SK-N-SH (cell line): ENCODE results near the gene REX1BD. TPM values are rescaled to one million over a fixed set of nuclear protein-coding genes. Genes with fewer than 3 reads are reported as not detected.

ENCODE experiments used
- CTCF ChIA-PET: fragments of 300-600, 350-600 bp; formaldehyde crosslinking; extraction: SDS; loops from one replicate; lab custom pipeline; 2021; lab: Yijun Ruan, JAX
- POLR2A ChIA-PET: fragments of 350-600 bp; sonication (Branson Sonifier 250); formaldehyde crosslinking; extraction: SDS; loops from one replicate; lab custom pipeline; 2020; ENCODE audit warnings: antibody characterized with exemption, inconsistent platforms; lab: Yijun Ruan, JAX
- DNase-seq: peaks from one replicate; pipeline ENCODE4 v3.0.0; 2012
- H2AFZ ChIP-seq: fragments of 200-600 bp; sonication (generic); 2 replicates; pipeline ENCODE4 v1.8.1; 2016; ENCODE audit warnings: antibody characterized with exemption, mild to moderate bottlenecking, low read depth
- H3F3A ChIP-seq: fragments of 200-600 bp; sonication (generic); replicated peaks from 2 replicates; pipeline ENCODE3; 2016; ENCODE audit warnings: antibody characterized with exemption, mild to moderate bottlenecking; ENCODE audit not compliant: insufficient read depth
- H3K27ac ChIP-seq, 2 experiments: fragments of 200-500 bp in 1 of 2; fragments of 200-600 bp in 1 of 2; sonication (Bioruptor generic) in 1 of 2; sonication (generic), shearing (Covaris generic) in 1 of 2; 2 replicates each; pipeline versions ENCODE4 v1.5.1 to v1.6.1; 2014 to 2016; ENCODE audit warnings: low read depth in 2 of 2, inconsistent platforms in 1 of 2, low read length in 1 of 2, mild to moderate bottlenecking in 1 of 2, mixed read lengths in 1 of 2
- H3K27me3 ChIP-seq: fragments of 200-600 bp; sonication (generic), shearing (Covaris generic); 2 replicates; pipeline ENCODE4 v1.6.1; 2016; ENCODE audit warnings: mixed run types; ENCODE audit not compliant: insufficient read depth
- H3K36me3 ChIP-seq, 2 experiments: fragments of 200-500 bp in 1 of 2; fragments of 200-600 bp in 1 of 2; sonication (Bioruptor generic) in 1 of 2; sonication (generic) in 1 of 2; replicated peaks in 1 of 2; 2 replicates each; pipeline versions ENCODE3 to v1.5.1; 2014 to 2016; ENCODE audit warnings: low read length in 1 of 2, mild to moderate bottlenecking in 1 of 2; ENCODE audit not compliant: insufficient read depth in 2 of 2, control insufficient read depth in 1 of 2
- H3K4me1 ChIP-seq, 2 experiments: fragments of 200-500 bp in 1 of 2; fragments of 200-600 bp in 1 of 2; sonication (Bioruptor generic) in 1 of 2; sonication (generic), shearing (Covaris generic) in 1 of 2; 2 replicates each; pipeline versions ENCODE4 v1.5.1 to v1.6.1; 2014 to 2016; ENCODE audit warnings: low read depth in 1 of 2, low read length in 1 of 2, mixed run types in 1 of 2; ENCODE audit not compliant: insufficient read depth in 2 of 2, control insufficient read depth in 1 of 2
- H3K4me2 ChIP-seq: fragments of 200-600 bp; sonication (generic), shearing (Covaris generic); 2 replicates; pipeline ENCODE4 v1.6.1; 2017; ENCODE audit warnings: mixed run types
- H3K4me3 ChIP-seq, 2 experiments: fragments of 200-500 bp in 1 of 2; fragments of 200-600 bp in 1 of 2; sonication (Bioruptor generic) in 1 of 2; sonication (generic), shearing (Covaris generic) in 1 of 2; 2 replicates each; pipeline versions ENCODE4 v1.5.1 to v1.8.1; 2014 to 2016; ENCODE audit warnings: low read depth in 2 of 2, inconsistent platforms in 1 of 2, low read length in 1 of 2, mild to moderate bottlenecking in 1 of 2, mixed read lengths in 1 of 2, moderate library complexity in 1 of 2
- H3K79me2 ChIP-seq: fragments of 200-600 bp; sonication (generic); 2 replicates; pipeline ENCODE4 v1.8.1; 2017; ENCODE audit warnings: mild to moderate bottlenecking; ENCODE audit not compliant: insufficient read depth
- H3K9ac ChIP-seq: fragments of 200-600 bp; sonication (generic); 2 replicates; pipeline ENCODE4 v1.6.1; 2017; ENCODE audit warnings: mixed run types
- H3K9me2 ChIP-seq: fragments of 200-600 bp; sonication (generic); 2 replicates; pipeline ENCODE4 v1.6.1; 2017; ENCODE audit warnings: mixed run types
- H3K9me3 ChIP-seq: fragments of 200-600 bp; sonication (generic); 2 replicates; pipeline ENCODE4 v1.6.1; 2017; ENCODE audit warnings: mixed run types, mild to moderate bottlenecking, moderate library complexity
- H4K20me1 ChIP-seq: fragments of 200-600 bp; sonication (generic); 2 replicates; pipeline ENCODE4 v1.6.1; 2017; ENCODE audit warnings: mild to moderate bottlenecking, mixed run types; ENCODE audit not compliant: insufficient read depth
- ELF1 ChIP-seq: IDR thresholded peaks from 2 replicates; pipeline ENCODE4 v1.4.0; 2012
- EP300 ChIP-seq, 2 experiments: IDR thresholded peaks; 2 replicates each; pipeline versions ENCODE4 v1.4.0 to v1.6.1; 2012; ENCODE audit warnings: borderline replicate concordance in 1 of 2, low read depth in 1 of 2, low read length in 1 of 2
- FOSL2 ChIP-seq: IDR thresholded peaks from 2 replicates; pipeline ENCODE4 v1.4.0; 2012; ENCODE audit warnings: low read depth, mild to moderate bottlenecking, moderate library complexity, borderline replicate concordance
- GABPA ChIP-seq: IDR thresholded peaks from 2 replicates; pipeline ENCODE4 v1.4.0; 2012; ENCODE audit warnings: low read depth, mild to moderate bottlenecking
- MEF2A ChIP-seq: IDR thresholded peaks from 2 replicates; pipeline ENCODE4 v1.4.0; 2012; ENCODE audit warnings: low read depth, borderline replicate concordance
- MXI1 ChIP-seq: IDR thresholded peaks from 2 replicates; pipeline ENCODE4 v1.6.1; 2012; ENCODE audit warnings: mild to moderate bottlenecking, low read depth, low read length, improper control_type of control experiment
- NFIC ChIP-seq: IDR thresholded peaks from 2 replicates; pipeline ENCODE4 v1.4.0; 2012; ENCODE audit warnings: borderline replicate concordance
- RAD21 ChIP-seq: IDR thresholded peaks from 2 replicates; pipeline ENCODE4 v1.6.1; 2012; ENCODE audit warnings: mild to moderate bottlenecking, low read length
- RCOR1 ChIP-seq: fragments of 150-350 bp; IDR thresholded peaks from 2 replicates; pipeline ENCODE4 v1.6.1; 2017; ENCODE audit warnings: antibody characterized with exemption, low read length
- SMC3 ChIP-seq: IDR thresholded peaks from 2 replicates; pipeline ENCODE4 v1.6.1; 2012; ENCODE audit warnings: low read depth, low read length, improper control_type of control experiment
- TAF1 ChIP-seq: IDR thresholded peaks from 2 replicates; pipeline ENCODE4 v1.6.1; 2012; ENCODE audit warnings: low read depth, mild to moderate bottlenecking, low read length, moderate library complexity, borderline replicate concordance
- TEAD4 ChIP-seq: IDR thresholded peaks from 2 replicates; pipeline ENCODE4 v1.4.0; 2012; ENCODE audit warnings: mild to moderate bottlenecking, borderline replicate concordance; ENCODE audit not compliant: insufficient read depth
- WGBS: methylation state at CpG from one replicate; pipeline ENCODE4 v1.1.6; 2017; ENCODE audit warnings: low lambda C conversion rate; 5-methylcytosine and 5-hydroxymethylcytosine counted together
- polyA plus RNA-seq, 3 experiments: library from polyadenylated mRNA; depleted of rRNA; stranded (reverse); fragments of >200 nt; gene quantifications; 2 replicates each; pipeline ENCODE4 v1.2.3, GENCODE V29; 2012
- TF ChIP-seq, protein P1 (sequence below): fragments of 200-600 bp; sonication (generic); IDR thresholded peaks from 2 replicates; pipeline ENCODE4 v1.6.1; 2017; ENCODE audit warnings: antibody characterized with exemption, mild to moderate bottlenecking, moderate library complexity
- TF ChIP-seq, protein P2 (sequence below): fragments of 150-350 bp; IDR thresholded peaks from 2 replicates; pipeline ENCODE4 v1.6.1; 2016; ENCODE audit warnings: mild to moderate bottlenecking, low read depth, low read length
- TF ChIP-seq, protein P3 (sequence below): IDR thresholded peaks from 2 replicates; pipeline ENCODE4 v1.6.1; 2012; ENCODE audit warnings: mild to moderate bottlenecking, low read depth, low read length, moderate library complexity
- TF ChIP-seq, protein P4 (sequence below): IDR thresholded peaks from 2 replicates; pipeline ENCODE4; 2012
- TF ChIP-seq, protein P5 (sequence below): IDR thresholded peaks from 2 replicates; pipeline ENCODE4 v1.4.0; 2012; ENCODE audit warnings: low read depth, borderline replicate concordance

REX1BD gene
- polyA plus RNA-seq, 1 of the 3 experiments (the other 2 are of a cell fraction): 159 TPM

DNA sequence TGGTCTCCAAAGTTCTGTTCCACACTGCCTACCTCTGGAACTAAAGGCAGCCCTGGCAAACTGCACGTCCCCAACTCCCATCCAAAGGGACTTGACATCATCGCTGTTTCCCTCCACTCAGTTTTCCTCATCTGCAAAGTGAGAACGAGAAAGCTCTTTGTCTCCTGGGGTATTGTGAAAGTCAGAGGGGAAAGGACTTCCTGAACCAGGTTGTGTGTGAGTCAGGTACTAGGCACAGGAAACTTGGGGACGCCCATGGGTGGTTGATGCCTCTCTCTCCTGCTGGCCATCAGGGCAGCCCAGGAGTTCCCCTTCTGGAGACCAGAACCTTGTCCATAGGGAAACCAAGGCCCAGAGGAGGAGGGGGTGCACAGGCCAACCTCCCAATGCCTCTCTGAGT, 13.3 kb downstream of the REX1BD start:
- Histone ChIP-seq H3K79me2 (no peaks in the 10 kb centered on the region), H3K27me3 (peaks cover 16% of the 10 kb centered on the region), H3K4me3 (no peak overlapping the region), H3K36me3 (no peaks in the 10 kb centered on the region), H3K27ac (no peak overlapping the region), H4K20me1 (no peaks in the 10 kb centered on the region), H3K4me1 (peaks cover 0 to 10% of the 10 kb centered on the region in 2 experiments; a peak in 2 of 4 replicates), H3K9me2 (no peaks in the 10 kb centered on the region), H3K4me2 (no peak overlapping the region), H3K9ac (no peak overlapping the region), H2AFZ (no peak overlapping the region), H3F3A (peaks cover 15% of the 10 kb centered on the region)
- POLR2A ChIA-PET: no interaction called here
- WGBS: 98% methylated on average over 4 of the region's 4 CpGs
- CTCF ChIA-PET: interaction anchor here (1.7 to 2.2 kb wide), 2 partner anchors 11 to 246 kb away, joined by 5 to 9 read pairs; partner anchors contain the start of gene TMEM59L
- peak; percentile 12 for DNase-seq
- TF ChIP-seq SMC3: no peak
- no peak for TF ChIP-seq GABPA
- TF ChIP-seq, protein P1, sequence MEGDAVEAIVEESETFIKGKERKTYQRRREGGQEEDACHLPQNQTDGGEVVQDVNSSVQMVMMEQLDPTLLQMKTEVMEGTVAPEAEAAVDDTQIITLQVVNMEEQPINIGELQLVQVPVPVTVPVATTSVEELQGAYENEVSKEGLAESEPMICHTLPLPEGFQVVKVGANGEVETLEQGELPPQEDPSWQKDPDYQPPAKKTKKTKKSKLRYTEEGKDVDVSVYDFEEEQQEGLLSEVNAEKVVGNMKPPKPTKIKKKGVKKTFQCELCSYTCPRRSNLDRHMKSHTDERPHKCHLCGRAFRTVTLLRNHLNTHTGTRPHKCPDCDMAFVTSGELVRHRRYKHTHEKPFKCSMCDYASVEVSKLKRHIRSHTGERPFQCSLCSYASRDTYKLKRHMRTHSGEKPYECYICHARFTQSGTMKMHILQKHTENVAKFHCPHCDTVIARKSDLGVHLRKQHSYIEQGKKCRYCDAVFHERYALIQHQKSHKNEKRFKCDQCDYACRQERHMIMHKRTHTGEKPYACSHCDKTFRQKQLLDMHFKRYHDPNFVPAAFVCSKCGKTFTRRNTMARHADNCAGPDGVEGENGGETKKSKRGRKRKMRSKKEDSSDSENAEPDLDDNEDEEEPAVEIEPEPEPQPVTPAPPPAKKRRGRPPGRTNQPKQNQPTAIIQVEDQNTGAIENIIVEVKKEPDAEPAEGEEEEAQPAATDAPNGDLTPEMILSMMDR: no peak
- TF ChIP-seq MEF2A: no peak
- TF ChIP-seq FOSL2: no peak
- TF ChIP-seq, protein P2, sequence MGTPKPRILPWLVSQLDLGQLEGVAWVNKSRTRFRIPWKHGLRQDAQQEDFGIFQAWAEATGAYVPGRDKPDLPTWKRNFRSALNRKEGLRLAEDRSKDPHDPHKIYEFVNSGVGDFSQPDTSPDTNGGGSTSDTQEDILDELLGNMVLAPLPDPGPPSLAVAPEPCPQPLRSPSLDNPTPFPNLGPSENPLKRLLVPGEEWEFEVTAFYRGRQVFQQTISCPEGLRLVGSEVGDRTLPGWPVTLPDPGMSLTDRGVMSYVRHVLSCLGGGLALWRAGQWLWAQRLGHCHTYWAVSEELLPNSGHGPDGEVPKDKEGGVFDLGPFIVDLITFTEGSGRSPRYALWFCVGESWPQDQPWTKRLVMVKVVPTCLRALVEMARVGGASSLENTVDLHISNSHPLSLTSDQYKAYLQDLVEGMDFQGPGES: no peak
- TF ChIP-seq RCOR1: no peak
- TF ChIP-seq TAF1: no peak
- TF ChIP-seq NFIC: no peak
- TF ChIP-seq MXI1: no peak
- TF ChIP-seq, all 33 proteins: peak for 0
- H3K9me3 ChIP-seq: no peaks in the 10 kb centered on the region

DNA sequence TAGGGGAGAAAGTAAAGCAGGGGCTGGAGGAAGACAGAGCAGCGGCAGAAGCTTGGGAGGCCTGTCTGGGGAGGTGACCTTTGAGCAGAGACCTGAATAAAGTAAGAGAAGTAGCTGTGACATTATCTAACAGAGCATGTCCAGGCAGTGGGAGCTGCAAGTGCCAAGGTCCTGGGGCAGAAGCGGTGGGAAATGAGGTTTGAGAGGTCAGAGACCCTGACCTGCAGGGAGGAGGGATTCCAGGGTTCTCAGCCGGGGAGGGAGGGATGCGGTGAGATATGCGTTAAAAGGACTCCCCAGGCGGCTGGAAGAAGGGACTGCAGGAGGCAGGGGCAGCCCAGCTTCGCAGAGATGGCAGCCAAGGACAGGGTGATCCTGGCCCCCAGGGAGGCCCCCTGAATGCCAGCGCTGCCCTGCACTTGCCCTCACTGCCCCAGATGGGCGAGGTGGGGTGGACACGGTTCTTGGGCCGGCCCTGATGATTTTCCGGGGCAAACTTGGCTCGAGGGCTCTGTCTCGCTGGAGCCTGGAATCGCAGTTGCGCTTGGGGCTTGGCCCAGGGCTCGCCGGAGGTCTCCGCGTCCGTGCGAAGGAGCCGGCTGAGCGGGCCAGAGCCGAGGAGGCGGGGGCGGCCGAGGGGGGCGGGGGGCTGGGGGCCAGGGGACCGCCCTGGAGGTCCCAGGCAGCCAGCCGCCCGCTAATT, 14.8 kb downstream of the REX1BD start:
- no peak overlapping the region for H3K9ac ChIP-seq
- no peak overlapping the region for H3K4me2 ChIP-seq
- no peaks in the 10 kb centered on the region; a peak in 1 of 4 replicates for H3K4me1 ChIP-seq
- no peaks in the 10 kb centered on the region for H3K9me3 ChIP-seq
- peaks cover 31% of the 10 kb centered on the region for H3K27me3 ChIP-seq
- no peaks in the 10 kb centered on the region for H3K79me2 ChIP-seq
- H3K4me3 ChIP-seq: no peak overlapping the region
- H3K9me2 ChIP-seq: no peaks in the 10 kb centered on the region
- no peak overlapping the region for H2AFZ ChIP-seq
- H4K20me1 ChIP-seq: no peaks in the 10 kb centered on the region
- POLR2A ChIA-PET: no interaction called here
- H3F3A ChIP-seq: peaks cover 16% of the 10 kb centered on the region
- no peaks in the 10 kb centered on the region for H3K36me3 ChIP-seq
- peak; percentile 78 for DNase-seq
- 35% methylated on average over 3 of the region's 32 CpGs for WGBS
- CTCF ChIA-PET: interaction anchor here (1.4 to 2.8 kb wide), 8 partner anchors 8 to 263 kb away, joined by 3 to 19 read pairs (median 7); partner anchors contain the start of gene TMEM59L
- H3K27ac ChIP-seq: no peak overlapping the region
- TF ChIP-seq MXI1: no peak
- no peak for TF ChIP-seq EP300 (IDR thresholded peaks at IDR 0.05; ENCODE audit: borderline replicate concordance in 1 of 2, low read depth in 1 of 2, low read length in 1 of 2)
- no peak for TF ChIP-seq ELF1
- peak; percentile 3; the same call in 1 of the 2 replicates for TF ChIP-seq RAD21
- TF ChIP-seq, protein P3, sequence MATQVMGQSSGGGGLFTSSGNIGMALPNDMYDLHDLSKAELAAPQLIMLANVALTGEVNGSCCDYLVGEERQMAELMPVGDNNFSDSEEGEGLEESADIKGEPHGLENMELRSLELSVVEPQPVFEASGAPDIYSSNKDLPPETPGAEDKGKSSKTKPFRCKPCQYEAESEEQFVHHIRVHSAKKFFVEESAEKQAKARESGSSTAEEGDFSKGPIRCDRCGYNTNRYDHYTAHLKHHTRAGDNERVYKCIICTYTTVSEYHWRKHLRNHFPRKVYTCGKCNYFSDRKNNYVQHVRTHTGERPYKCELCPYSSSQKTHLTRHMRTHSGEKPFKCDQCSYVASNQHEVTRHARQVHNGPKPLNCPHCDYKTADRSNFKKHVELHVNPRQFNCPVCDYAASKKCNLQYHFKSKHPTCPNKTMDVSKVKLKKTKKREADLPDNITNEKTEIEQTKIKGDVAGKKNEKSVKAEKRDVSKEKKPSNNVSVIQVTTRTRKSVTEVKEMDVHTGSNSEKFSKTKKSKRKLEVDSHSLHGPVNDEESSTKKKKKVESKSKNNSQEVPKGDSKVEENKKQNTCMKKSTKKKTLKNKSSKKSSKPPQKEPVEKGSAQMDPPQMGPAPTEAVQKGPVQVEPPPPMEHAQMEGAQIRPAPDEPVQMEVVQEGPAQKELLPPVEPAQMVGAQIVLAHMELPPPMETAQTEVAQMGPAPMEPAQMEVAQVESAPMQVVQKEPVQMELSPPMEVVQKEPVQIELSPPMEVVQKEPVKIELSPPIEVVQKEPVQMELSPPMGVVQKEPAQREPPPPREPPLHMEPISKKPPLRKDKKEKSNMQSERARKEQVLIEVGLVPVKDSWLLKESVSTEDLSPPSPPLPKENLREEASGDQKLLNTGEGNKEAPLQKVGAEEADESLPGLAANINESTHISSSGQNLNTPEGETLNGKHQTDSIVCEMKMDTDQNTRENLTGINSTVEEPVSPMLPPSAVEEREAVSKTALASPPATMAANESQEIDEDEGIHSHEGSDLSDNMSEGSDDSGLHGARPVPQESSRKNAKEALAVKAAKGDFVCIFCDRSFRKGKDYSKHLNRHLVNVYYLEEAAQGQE: no peak
- TF ChIP-seq, protein P4, sequence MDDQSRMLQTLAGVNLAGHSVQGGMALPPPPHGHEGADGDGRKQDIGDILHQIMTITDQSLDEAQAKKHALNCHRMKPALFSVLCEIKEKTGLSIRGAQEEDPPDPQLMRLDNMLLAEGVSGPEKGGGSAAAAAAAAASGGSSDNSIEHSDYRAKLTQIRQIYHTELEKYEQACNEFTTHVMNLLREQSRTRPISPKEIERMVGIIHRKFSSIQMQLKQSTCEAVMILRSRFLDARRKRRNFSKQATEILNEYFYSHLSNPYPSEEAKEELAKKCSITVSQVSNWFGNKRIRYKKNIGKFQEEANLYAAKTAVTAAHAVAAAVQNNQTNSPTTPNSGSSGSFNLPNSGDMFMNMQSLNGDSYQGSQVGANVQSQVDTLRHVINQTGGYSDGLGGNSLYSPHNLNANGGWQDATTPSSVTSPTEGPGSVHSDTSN: no peak
- no peak for TF ChIP-seq TEAD4
- TF ChIP-seq, protein P5, sequence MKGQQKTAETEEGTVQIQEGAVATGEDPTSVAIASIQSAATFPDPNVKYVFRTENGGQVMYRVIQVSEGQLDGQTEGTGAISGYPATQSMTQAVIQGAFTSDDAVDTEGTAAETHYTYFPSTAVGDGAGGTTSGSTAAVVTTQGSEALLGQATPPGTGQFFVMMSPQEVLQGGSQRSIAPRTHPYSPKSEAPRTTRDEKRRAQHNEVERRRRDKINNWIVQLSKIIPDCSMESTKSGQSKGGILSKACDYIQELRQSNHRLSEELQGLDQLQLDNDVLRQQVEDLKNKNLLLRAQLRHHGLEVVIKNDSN: no peak
